Heart left ventricle (tissue), 16 donors: ENCODE data around the gene IQCH. TPM values are rescaled to one million over a fixed set of nuclear protein-coding genes. Genes with fewer than 3 reads are reported as not detected.

Source experiments
- ATAC-seq, 4 donors: fragments of 200-7000 bp; cut with Tn5 transposase; one replicate each; pipeline ENCODE4 v1.9.1; 2020 to 2022; ENCODE audit warnings: moderate library complexity in 4 of 4, mild to moderate bottlenecking in 3 of 4, moderate number of reproducible peaks in 1 of 4
- DNase-seq, 5 donors: peaks; one replicate each; pipeline ENCODE4 v3.0.0-alpha.2; 2020
- H3K27ac ChIP-seq, 12 donors: fragments of 200-600 bp; sonication (generic) in 4 of 12; one replicate each; pipeline versions ENCODE4 v1.5.0 to v1.8.0; 2016 to 2022; ENCODE audit warnings: mild to moderate bottlenecking in 2 of 12
- H3K27me3 ChIP-seq, 9 donors: fragments of 200-600 bp; sonication (generic) in 2 of 9; one replicate each; pipeline versions ENCODE4 v1.5.1 to v1.8.0; 2016 to 2022; ENCODE audit warnings: mild to moderate bottlenecking in 3 of 9
- H3K36me3 ChIP-seq, 9 donors: fragments of 200-600 bp; sonication (generic) in 2 of 9; one replicate each; pipeline versions ENCODE4 v1.5.0 to v1.8.0; 2018 to 2022; ENCODE audit warnings: mild to moderate bottlenecking in 2 of 9
- H3K4me1 ChIP-seq, 12 donors: fragments of 200-600 bp; sonication (generic) in 4 of 12; one replicate each; pipeline versions ENCODE4 v1.5.0 to v1.8.0; 2016 to 2022; ENCODE audit warnings: mild to moderate bottlenecking in 3 of 12
- H3K4me3 ChIP-seq, 12 donors: fragments of 200-600 bp; sonication (generic) in 4 of 12; one replicate each; pipeline versions ENCODE4 v1.5.0 to v1.8.0; 2017 to 2022; ENCODE audit warnings: mild to moderate bottlenecking in 9 of 12, moderate library complexity in 4 of 12
- H3K9me3 ChIP-seq, 12 donors: fragments of 200-600 bp; sonication (generic) in 4 of 12; one replicate each; pipeline versions ENCODE4 v1.5.0 to v1.8.0; 2016 to 2022; ENCODE audit warnings: mild to moderate bottlenecking in 1 of 12
- POLR2A ChIP-seq, 2 donors: fragments of 450-650 bp; IDR thresholded peaks; one replicate each; pipeline ENCODE4 v1.6.1; 2017; ENCODE audit warnings: antibody characterized with exemption in 2 of 2, mild to moderate bottlenecking in 2 of 2, moderate library complexity in 2 of 2
- WGBS, 4 donors: extraction: QIAGEN DNeasy Blood & Tissue Kit in 2 of 4; methylation state at CpG; one replicate each; pipeline versions ENCODE4 v1.1.5 to v1.1.7; 2013 to 2018; 5-methylcytosine and 5-hydroxymethylcytosine counted together
- intact Hi-C, 10 donors: fragments of 100-400 bp; cut with DNase I; formaldehyde crosslinking; loops; one replicate each; pipeline versions ENCODE4 v1.11.1 to v1.14.2; 2022
- polyA plus RNA-seq, 2 donors: library from polyadenylated mRNA; stranded (reverse); fragments of 200-250 nt; gene quantifications; one replicate each; pipeline ENCODE4 v1.2.3, GENCODE V29; 2013
- total RNA-seq, 9 donors: library from RNA; depleted of rRNA in 2 of 9; stranded (reverse); fragments of >200 nt in 2 of 9; fragmentation: NEBNext Ultra II Directional in 3 of 9; extraction: Animal tissue kit (Norgen Biotek cat#: 25700) in 3 of 9; gene quantifications; one replicate each; pipeline versions ENCODE4 v1.1.0 to v1.2.4, GENCODE V29; 2016 to 2023
- TF ChIP-seq, protein P1 (sequence below), 12 donors: fragments of 200-600 bp; sonication (generic) in 4 of 12; IDR thresholded peaks; one replicate each; pipeline versions ENCODE4 v1.5.0 to v1.8.0; 2018 to 2022; ENCODE audit warnings: antibody characterized with exemption in 12 of 12, mild to moderate bottlenecking in 5 of 12
- donor health status: ischemic (EF 13 %, LVEDD 7.1; RV severe dilation, severe dysfunction).
- donor health status: healthy with polysubstance abuse.
- donor health status: DM: no; HTN: yes; CAD: no.
- donor health status: DM: no; HTN: no; CAD: no.
- donor health status: ischemic (EF 25% LVEDD 6.9; RV normal size, moderate dysfunction).
- donor health status: ischemic (EF 25% LVEDD 5.7; RV mildly dilated, moderate dysfunction).
- donor health status: healthy.
- donor health status: DM: yes; HTN: yes; CAD: no.
- donor health status: ischemic (EF 35%, LVEDD 5.7; RV mildly dilated, moderate dysfunction).
- donor health status: nonischemic (EF 11% LVEDD 7.7; RV severe dilation, severe dysfunction).
- donor health status: DM: yes; HTN: yes; CAD: no.
- donor health status: PGD.
- donor health status: ischemic (EF 29% LVEDD 5.4; RV normal size, mild dysfunction).
- donor health status: nonischemic (EF 23%, LVEDD 6.1; RV moderate dilation, normal function).

The IQCH gene
- total and polyA plus RNA-seq, 11 donors = 0.11 to 3.3 (median 1.4) TPM

DNA sequence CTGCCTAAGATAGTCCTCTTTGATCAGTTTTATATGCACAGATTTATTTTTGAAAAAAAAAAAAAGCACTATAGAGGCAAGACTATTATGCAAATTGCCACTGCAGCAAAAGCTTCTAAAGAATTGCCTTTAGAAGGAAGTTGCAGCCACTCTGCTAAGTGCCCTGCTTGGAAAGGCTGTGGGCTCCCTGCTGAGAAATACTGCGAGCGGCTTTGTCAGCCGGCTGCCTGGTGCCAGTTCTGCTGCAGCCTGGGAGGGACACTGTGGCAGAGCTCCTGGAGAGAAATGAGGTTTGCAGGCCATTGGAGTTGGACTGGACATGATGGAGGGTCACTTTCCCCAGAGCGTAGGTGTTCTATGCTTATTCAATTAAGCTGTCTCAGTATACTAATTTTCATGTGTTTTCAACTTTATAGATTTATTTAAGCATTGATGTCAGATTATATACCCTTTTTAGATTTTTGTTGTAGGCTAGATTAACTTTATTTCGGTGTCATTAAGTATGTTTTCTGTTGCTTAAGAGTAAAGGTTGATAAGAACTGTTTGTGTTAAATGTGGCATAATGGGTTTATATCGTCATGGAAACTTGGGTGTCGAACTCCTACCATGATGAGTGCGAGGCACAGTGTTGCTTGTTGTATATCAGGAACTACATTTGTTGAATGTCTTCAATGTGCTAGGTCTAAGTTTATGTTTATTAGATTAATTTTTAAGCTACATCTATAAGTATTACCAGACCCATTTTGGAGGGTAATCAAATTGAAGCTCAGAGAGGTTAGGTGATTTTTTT is 294.5 kb downstream of the IQCH start:
- Histone ChIP-seq H3K9me3 (no peaks in the 10 kb centered on the region), H3K4me3 (no peak overlapping the region), H3K4me1 (peaks cover 0 to 39% (median 23%) of the 10 kb centered on the region in 12 donors), H3K36me3 (peaks cover 0 to 35% (median 14%) of the 10 kb centered on the region in 9 donors), H3K27ac (peak overlapping the region in 8 of 12 donors; percentile 5 to 46 (median 28)), H3K27me3 (no peaks in the 10 kb centered on the region)
- intact Hi-C loops = loop anchor here in 3 of 10 donors (10.0 kb wide), 2 partner anchors 94 to 286 kb away; no protein-coding TSS in a partner anchor
- no peak for TF ChIP-seq POLR2A (IDR thresholded peaks at IDR 0.05)
- TF ChIP-seq, protein P1, sequence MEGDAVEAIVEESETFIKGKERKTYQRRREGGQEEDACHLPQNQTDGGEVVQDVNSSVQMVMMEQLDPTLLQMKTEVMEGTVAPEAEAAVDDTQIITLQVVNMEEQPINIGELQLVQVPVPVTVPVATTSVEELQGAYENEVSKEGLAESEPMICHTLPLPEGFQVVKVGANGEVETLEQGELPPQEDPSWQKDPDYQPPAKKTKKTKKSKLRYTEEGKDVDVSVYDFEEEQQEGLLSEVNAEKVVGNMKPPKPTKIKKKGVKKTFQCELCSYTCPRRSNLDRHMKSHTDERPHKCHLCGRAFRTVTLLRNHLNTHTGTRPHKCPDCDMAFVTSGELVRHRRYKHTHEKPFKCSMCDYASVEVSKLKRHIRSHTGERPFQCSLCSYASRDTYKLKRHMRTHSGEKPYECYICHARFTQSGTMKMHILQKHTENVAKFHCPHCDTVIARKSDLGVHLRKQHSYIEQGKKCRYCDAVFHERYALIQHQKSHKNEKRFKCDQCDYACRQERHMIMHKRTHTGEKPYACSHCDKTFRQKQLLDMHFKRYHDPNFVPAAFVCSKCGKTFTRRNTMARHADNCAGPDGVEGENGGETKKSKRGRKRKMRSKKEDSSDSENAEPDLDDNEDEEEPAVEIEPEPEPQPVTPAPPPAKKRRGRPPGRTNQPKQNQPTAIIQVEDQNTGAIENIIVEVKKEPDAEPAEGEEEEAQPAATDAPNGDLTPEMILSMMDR (IDR thresholded peaks at IDR 0.05) = no peak
- DNase-seq = peak in 4 of 5 donors; percentile 27 to 50 (median 32)
- 65 to 73% (median 70%) methylated on average over 8 of the region's 8 CpGs for WGBS, 4 donors
- peak; percentile 64 to 89 (median 80) for ATAC-seq

DNA sequence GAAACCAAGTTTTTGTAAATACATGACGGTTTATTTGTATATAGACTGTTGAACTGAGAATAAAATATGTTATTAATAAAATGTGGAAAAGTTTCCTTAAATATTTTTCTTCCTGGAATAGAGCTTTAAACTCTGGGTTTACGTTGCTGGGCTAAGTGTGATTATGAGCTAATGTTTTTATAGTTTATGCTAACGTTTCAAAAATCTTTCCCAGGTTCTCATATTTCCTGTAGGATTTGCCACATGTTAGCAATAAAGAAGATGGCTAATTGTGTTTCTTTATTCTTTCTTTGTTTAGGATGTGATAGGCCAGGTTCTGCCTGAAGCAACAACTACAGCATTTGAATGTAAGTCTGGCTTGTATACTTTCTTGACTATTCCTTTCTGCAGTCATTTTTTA is 295.1 kb downstream of the IQCH start:
- intact Hi-C loops = loop anchor here in 3 of 10 donors (10.0 kb wide), 2 partner anchors 95 to 285 kb away; no protein-coding TSS in a partner anchor
- Histone ChIP-seq H3K27me3 (no peaks in the 10 kb centered on the region), H3K36me3 (peaks cover 0 to 35% (median 14%) of the 10 kb centered on the region in 9 donors), H3K4me3 (no peak overlapping the region), H3K4me1 (peaks cover 0 to 35% (median 19%) of the 10 kb centered on the region in 12 donors), H3K9me3 (no peaks in the 10 kb centered on the region), H3K27ac (peak overlapping the region in 5 of 12 donors; percentile 7 to 46 (median 26))
- WGBS, 4 donors = 70 to 75% (median 70%) methylated on average over 3 of the region's 3 CpGs
- no peak for TF ChIP-seq POLR2A (IDR thresholded peaks at IDR 0.05)
- TF ChIP-seq, protein P1 (IDR thresholded peaks at IDR 0.05) = no peak
- DNase-seq (no peak), ATAC-seq (no peak)

DNA sequence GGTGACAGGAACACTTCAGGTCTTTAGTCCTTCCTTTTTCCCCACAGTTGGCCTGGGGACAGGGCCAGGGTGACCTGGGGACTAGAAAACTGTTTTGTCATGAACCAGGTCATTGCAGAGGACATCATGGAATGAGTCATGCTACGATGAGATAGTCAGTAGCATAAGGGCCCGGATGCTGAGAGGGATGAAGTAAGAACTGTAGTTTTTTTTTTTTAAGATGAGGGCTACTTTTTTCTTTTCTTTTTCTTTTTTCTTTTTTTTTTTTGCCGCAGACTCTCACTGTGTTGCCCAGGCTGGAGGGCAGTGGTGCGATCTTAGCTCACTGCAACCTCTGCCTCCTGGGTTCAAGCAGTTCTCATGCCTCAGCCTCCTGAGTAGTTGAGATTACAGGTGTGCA is 295.9 kb downstream of the IQCH start:
- peak overlapping the region in 6 of 12 donors; percentile 6 to 46 (median 28) for H3K27ac ChIP-seq
- ATAC-seq = peak; percentile 66 to 89 (median 86)
- 62 to 72% (median 67%) methylated on average over 4 of the region's 4 CpGs for WGBS, 4 donors

More for the DNA sequence above, 295.9 kb downstream of the IQCH start:
- peaks cover 0 to 35% (median 19%) of the 10 kb centered on the region in 12 donors for H3K4me1 ChIP-seq
- H3K4me3 ChIP-seq = no peak overlapping the region
- H3K36me3 ChIP-seq = peaks cover 0 to 35% (median 14%) of the 10 kb centered on the region in 9 donors
- no peak for TF ChIP-seq POLR2A (IDR thresholded peaks at IDR 0.05)
- TF ChIP-seq, protein P1 (IDR thresholded peaks at IDR 0.05) = no peak
- intact Hi-C loops = no loop called here
- no peaks in the 10 kb centered on the region for H3K27me3 ChIP-seq
- H3K9me3 ChIP-seq = no peaks in the 10 kb centered on the region
- peak in 3 of 5 donors; percentile 17 to 39 (median 35) for DNase-seq
